ENCODE results near the gene RARG. TPM values are rescaled to one million over a fixed set of nuclear protein-coding genes. Genes with fewer than 3 reads are reported as not detected.

The RARG gene
- total RNA-seq, 4 donors from 2014 or later, result 2.6 to 15.4 (median 7.6) TPM; not detected in 1

GRCh38 chr12:53161119-53161911, 70.7 kb downstream of the RARG start:
- no peaks in the 10 kb centered on the region for H3K27me3 ChIP-seq
- intact Hi-C loops (cut with DNase I; ENCODE audit: low total_unique reads) (no loop called here), in situ Hi-C loops (cut with MboI; ENCODE audit: low pct_ligation_motif_present in 1 of 4, low pct_unique_long_range_greater_than_20kb in 1 of 4, low sequenced_read_pairs in 3 of 4) (no loop called here)
- H3K9me3 ChIP-seq, result no peaks in the 10 kb centered on the region
- H3K4me1 ChIP-seq, result peaks cover 0 to 3% (median 0%) of the 10 kb centered on the region in 4 donors
- no peak overlapping the region for H3K4me3 ChIP-seq
- TF ChIP-seq CTCF (IDR thresholded peaks at IDR 0.05), result no peak
- no peak for TF ChIP-seq POLR2AphosphoS5 (IDR thresholded peaks at IDR 0.05)
- TF ChIP-seq EP300 (IDR thresholded peaks at IDR 0.05; ENCODE audit: low read depth), result no peak
- no peak for TF ChIP-seq POLR2A (IDR thresholded peaks at IDR 0.05)
- WGBS, 2 donors (ENCODE audit: low coverage in 1 of 2), result 58 to 84% methylated on average over 2 to 8 of the region's 8 CpGs
- no peak for DNase-seq
- H3K27ac ChIP-seq, result no peak overlapping the region
- H3K36me3 ChIP-seq, result no peaks in the 10 kb centered on the region

GRCh38 chr12:53160673-53161072, 71.3 kb downstream of the RARG start:
- H3K4me1 ChIP-seq, result peaks cover 0 to 3% (median 0%) of the 10 kb centered on the region in 4 donors
- no peak for DNase-seq

More at GRCh38 chr12:53160673-53161072, 71.3 kb downstream of the RARG start:
- intact Hi-C loops (cut with DNase I; ENCODE audit: low total_unique reads), result no loop called here
- no peaks in the 10 kb centered on the region for H3K27me3 ChIP-seq
- H3K27ac ChIP-seq, result no peak overlapping the region
- TF ChIP-seq POLR2A (IDR thresholded peaks at IDR 0.05) (no peak), POLR2AphosphoS5 (IDR thresholded peaks at IDR 0.05) (no peak), CTCF (IDR thresholded peaks at IDR 0.05) (no peak), EP300 (IDR thresholded peaks at IDR 0.05; ENCODE audit: low read depth) (no peak)
- H3K36me3 ChIP-seq, result no peaks in the 10 kb centered on the region
- WGBS, 2 donors (ENCODE audit: low coverage in 1 of 2), result 85% methylated on average over 2 of the region's 2 CpGs; no CpG with 5 or more reads in 1 of the 2 donors
- no peaks in the 10 kb centered on the region for H3K9me3 ChIP-seq
- in situ Hi-C loops (cut with MboI; ENCODE audit: low pct_ligation_motif_present in 1 of 4, low pct_unique_long_range_greater_than_20kb in 1 of 4, low sequenced_read_pairs in 3 of 4), result no loop called here
- no peak overlapping the region for H3K4me3 ChIP-seq

Other genes with a start within 250 kb of the RARG start
- gene EIF4B, start 225.8 kb downstream of the RARG start, total RNA-seq, result 100 to 1,000 TPM; 175 to 383 (median 261) TPM
- gene TNS2, start 182.1 kb downstream of the RARG start, total RNA-seq, result 100 to 1,000 TPM in 2 of 4 donors, 10 to 100 TPM in 2; 48.2 to 397 (median 169) TPM
- gene SPRYD3, start 152.8 kb downstream of the RARG start, total RNA-seq, result 10 to 100 TPM; 10.1 to 27.0 (median 21.9) TPM
- 100 to 1,000 TPM in 1 of 4 donors, 10 to 100 TPM in 3; 38.5 to 106 (median 94.5) TPM for gene IGFBP6, start 134.5 kb downstream of the RARG start, total RNA-seq
- gene SOAT2, start 128.7 kb downstream of the RARG start, total RNA-seq, result under 1 TPM in 1 of 4 donors, not detected in 3; 0.41 TPM
- gene ZNF740, start 51.5 kb downstream of the RARG start, total RNA-seq, result 10 to 100 TPM in 3 of 4 donors, 1 to 10 TPM in 1; 9.7 to 21.9 (median 16.3) TPM
- gene CSAD, start 51.3 kb downstream of the RARG start, total RNA-seq, result 100 to 1,000 TPM in 1 of 4 donors, 10 to 100 TPM in 3; 29.1 to 142 (median 39.2) TPM
- gene ITGB7, start 25.0 kb downstream of the RARG start, total RNA-seq, result 1 to 10 TPM in 3 of 4 donors, under 1 TPM in 1; 0.60 to 8.3 (median 2.9) TPM
- gene ESPL1, start 36.1 kb upstream of the RARG start, total RNA-seq, result 10 to 100 TPM in 3 of 4 donors, 1 to 10 TPM in 1; 6.5 to 31.8 (median 18.8) TPM
- gene PFDN5, start 63.3 kb upstream of the RARG start, total RNA-seq, result 100 to 1,000 TPM; 244 to 451 (median 381) TPM
- 10 to 100 TPM; 12.7 to 37.0 (median 24.3) TPM for gene MYG1, start 67.5 kb upstream of the RARG start, total RNA-seq
- gene AAAS, start 89.4 kb upstream of the RARG start, total RNA-seq, result 10 to 100 TPM; 31.8 to 51.6 (median 39.9) TPM
- gene SP7, start 104.1 kb upstream of the RARG start, total RNA-seq, result not detected
- gene SP1, start 148.0 kb upstream of the RARG start, total RNA-seq, result 10 to 100 TPM; 32.6 to 80.1 (median 67.1) TPM
- gene AMHR2, start 191.6 kb upstream of the RARG start, total RNA-seq, result under 1 TPM in 1 of 4 donors, not detected in 3; 0.27 TPM
- gene PRR13, start 209.5 kb upstream of the RARG start, total RNA-seq, result 100 to 1,000 TPM; 175 to 307 (median 261) TPM
- gene PCBP2, start 219.9 kb upstream of the RARG start, total RNA-seq, result 100 to 1,000 TPM; 340 to 492 (median 432) TPM

All from transverse colon (tissue), 4 donors.